ENCODE data around the gene TRAPPC11.

- TF ChIP-seq, protein P1, sequence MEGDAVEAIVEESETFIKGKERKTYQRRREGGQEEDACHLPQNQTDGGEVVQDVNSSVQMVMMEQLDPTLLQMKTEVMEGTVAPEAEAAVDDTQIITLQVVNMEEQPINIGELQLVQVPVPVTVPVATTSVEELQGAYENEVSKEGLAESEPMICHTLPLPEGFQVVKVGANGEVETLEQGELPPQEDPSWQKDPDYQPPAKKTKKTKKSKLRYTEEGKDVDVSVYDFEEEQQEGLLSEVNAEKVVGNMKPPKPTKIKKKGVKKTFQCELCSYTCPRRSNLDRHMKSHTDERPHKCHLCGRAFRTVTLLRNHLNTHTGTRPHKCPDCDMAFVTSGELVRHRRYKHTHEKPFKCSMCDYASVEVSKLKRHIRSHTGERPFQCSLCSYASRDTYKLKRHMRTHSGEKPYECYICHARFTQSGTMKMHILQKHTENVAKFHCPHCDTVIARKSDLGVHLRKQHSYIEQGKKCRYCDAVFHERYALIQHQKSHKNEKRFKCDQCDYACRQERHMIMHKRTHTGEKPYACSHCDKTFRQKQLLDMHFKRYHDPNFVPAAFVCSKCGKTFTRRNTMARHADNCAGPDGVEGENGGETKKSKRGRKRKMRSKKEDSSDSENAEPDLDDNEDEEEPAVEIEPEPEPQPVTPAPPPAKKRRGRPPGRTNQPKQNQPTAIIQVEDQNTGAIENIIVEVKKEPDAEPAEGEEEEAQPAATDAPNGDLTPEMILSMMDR (conservative IDR thresholded peaks at IDR 0.05; ENCODE audit: low read depth, low read length): no peak
- peak; percentile 46; the same call in 1 of the 2 replicates for TF ChIP-seq CEBPB (IDR thresholded peaks at IDR 0.05; ENCODE audit: low read depth, low read length)
- TF ChIP-seq, protein P2, sequence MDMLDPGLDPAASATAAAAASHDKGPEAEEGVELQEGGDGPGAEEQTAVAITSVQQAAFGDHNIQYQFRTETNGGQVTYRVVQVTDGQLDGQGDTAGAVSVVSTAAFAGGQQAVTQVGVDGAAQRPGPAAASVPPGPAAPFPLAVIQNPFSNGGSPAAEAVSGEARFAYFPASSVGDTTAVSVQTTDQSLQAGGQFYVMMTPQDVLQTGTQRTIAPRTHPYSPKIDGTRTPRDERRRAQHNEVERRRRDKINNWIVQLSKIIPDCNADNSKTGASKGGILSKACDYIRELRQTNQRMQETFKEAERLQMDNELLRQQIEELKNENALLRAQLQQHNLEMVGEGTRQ (IDR thresholded peaks at IDR 0.05; ENCODE audit: low read depth, low read length): no peak
- no peak for TF ChIP-seq RAD21 (IDR thresholded peaks at IDR 0.05; ENCODE audit: low read length)
- TF ChIP-seq CHD1 (IDR thresholded peaks at IDR 0.05; ENCODE audit: low read depth, low read length): no peak
- TF ChIP-seq POLR2A (IDR thresholded peaks at IDR 0.05; ENCODE audit: low read depth, low read length): no peak
These were observed 15.1 kb downstream of the TRAPPC11 start for GRCh38 chr4:183674153-183674552.
